GM18873 (cell line): ENCODE data around the gene AKAP13.

ENCODE experiments used
- ATAC-seq: cut with Tn5 transposase; IDR thresholded peaks from one replicate; pipeline ENCODE4 v1.9.1; 2021; ENCODE audit warnings: mild to moderate bottlenecking, moderate library complexity, moderate number of reproducible peaks; ENCODE audit not compliant: unreplicated experiment, low FRiP score

Gene AKAP13

GRCh38 chr15:85381850-85382751 lies 1.7 kb downstream of the AKAP13 start:
- no peak for ATAC-seq

GRCh38 chr15:85382942-85383341 lies 2.5 kb downstream of the AKAP13 start:
- no peak for ATAC-seq

GRCh38 chr15:85383470-85384148 lies 3.2 kb downstream of the AKAP13 start:
- ATAC-seq = no peak

GRCh38 chr15:85386261-85386660 lies 5.9 kb downstream of the AKAP13 start:
- ATAC-seq = no peak

GRCh38 chr15:85388566-85389305 lies 8.3 kb downstream of the AKAP13 start:
- no peak for ATAC-seq

- no peak for ATAC-seq
Measured at GRCh38 chr15:85389306-85389650, 8.9 kb downstream of the AKAP13 start.

- no peak for ATAC-seq
Measured at GRCh38 chr15:85389772-85390171, 9.4 kb downstream of the AKAP13 start.

- no peak for ATAC-seq
Measured at GRCh38 chr15:85393210-85393609, 12.8 kb downstream of the AKAP13 start.

GRCh38 chr15:85394554-85395333 lies 14.3 kb downstream of the AKAP13 start:
- no peak for ATAC-seq

GRCh38 chr15:85396554-85396953 lies 16.2 kb downstream of the AKAP13 start:
- ATAC-seq = no peak

GRCh38 chr15:85397151-85397550 lies 16.7 kb downstream of the AKAP13 start:
- ATAC-seq = no peak

GRCh38 chr15:85397926-85398325 lies 17.5 kb downstream of the AKAP13 start:
- no peak for ATAC-seq

GRCh38 chr15:85398822-85399221 lies 18.4 kb downstream of the AKAP13 start:
- no peak for ATAC-seq

GRCh38 chr15:85399627-85400026 lies 19.2 kb downstream of the AKAP13 start:
- no peak for ATAC-seq

GRCh38 chr15:85400606-85401005 lies 20.2 kb downstream of the AKAP13 start:
- no peak for ATAC-seq

- ATAC-seq = no peak
Measured at GRCh38 chr15:85401108-85401774, 20.8 kb downstream of the AKAP13 start.

GRCh38 chr15:85402195-85402881 lies 21.9 kb downstream of the AKAP13 start:
- ATAC-seq = no peak

GRCh38 chr15:85403745-85404144 lies 23.3 kb downstream of the AKAP13 start:
- no peak for ATAC-seq

- ATAC-seq = no peak
Measured at GRCh38 chr15:85404176-85404917, 23.9 kb downstream of the AKAP13 start.
